ENCODE data around the gene PIK3CG.
"Not testable (repeated sequence)": the region's sequence is repeated elsewhere in the genome, so short reads cannot be mapped to it uniquely, and the experiment has no call there.

PIK3CG gene

DNA sequence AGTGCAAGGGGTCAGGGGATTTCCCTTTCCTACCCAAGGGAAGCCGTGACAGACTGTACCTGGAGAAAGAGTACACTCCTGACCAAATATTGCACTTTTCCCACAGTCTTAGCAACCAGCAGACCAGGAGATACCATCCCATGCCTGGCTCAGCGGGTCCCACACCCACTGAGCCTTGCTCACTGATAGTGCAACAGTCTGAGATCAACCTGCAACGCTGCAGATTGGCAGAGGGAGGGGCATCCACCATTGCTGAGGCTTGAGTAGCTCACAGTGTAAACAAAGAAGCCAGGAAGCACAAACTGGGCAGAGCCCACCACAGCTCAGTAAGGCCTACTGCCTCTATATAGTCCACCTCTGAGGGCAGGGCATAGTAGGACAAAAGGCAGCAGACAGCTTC lies 53.9 kb downstream of the PIK3CG start:
- WGBS: 94% methylated on average over 3 of the region's 3 CpGs
- Histone ChIP-seq H4K8ac (ENCODE audit: low read length) (no peak overlapping the region), H3K4me1 (ENCODE audit: control insufficient read depth, insufficient read depth, low read depth, low read length) (no peaks in the 10 kb centered on the region), H4K91ac (ENCODE audit: low read length) (no peak overlapping the region), H3K9me3 (ENCODE audit: control insufficient read depth, low read length) (no peaks in the 10 kb centered on the region), H3K4me2 (ENCODE audit: low read length, poor library complexity, severe bottlenecking) (no peak overlapping the region), H3K4ac (ENCODE audit: low read depth in 1 of 2, low read length in 2 of 2) (no peak overlapping the region), H3K4me3 (ENCODE audit: insufficient read depth in 1 of 2, low read depth in 1 of 2, low read length in 2 of 2) (no peak overlapping the region), H2BK5ac (ENCODE audit: low read depth, low read length, poor library complexity, severe bottlenecking) (no peak overlapping the region), H2AK5ac (ENCODE audit: low read length, severe bottlenecking) (no peak overlapping the region), H3K27me3 (ENCODE audit: control insufficient read depth in 1 of 2, insufficient read depth in 1 of 2, low read length in 2 of 2) (no peaks in the 10 kb centered on the region), H2BK120ac (ENCODE audit: low read depth, low read length) (no peak overlapping the region), H2AFZ (ENCODE audit: low read depth, low read length) (no peak overlapping the region), H2BK15ac (ENCODE audit: low read depth, poor library complexity, severe bottlenecking) (no peak overlapping the region), H2BK12ac (ENCODE audit: low read length in 2 of 2) (no peak overlapping the region), H3K79me1 (replicated peaks; ENCODE audit: low read length, poor library complexity, severe bottlenecking) (no peaks in the 10 kb centered on the region), H3K27ac (ENCODE audit: low read length, poor library complexity, severe bottlenecking) (no peak overlapping the region), H3K23ac (ENCODE audit: low read length in 2 of 2) (no peak overlapping the region), H3K36me3 (ENCODE audit: control insufficient read depth in 1 of 2, insufficient read depth in 2 of 2, low read depth in 1 of 2, low read length in 2 of 2) (no peaks in the 10 kb centered on the region), H3K14ac (ENCODE audit: low read length in 2 of 2) (no peak overlapping the region), H3K18ac (ENCODE audit: low read depth in 1 of 2, low read length in 2 of 2) (no peak overlapping the region), H3K9ac (ENCODE audit: low read length) (no peak overlapping the region)
- DNase-seq: no peak

DNA sequence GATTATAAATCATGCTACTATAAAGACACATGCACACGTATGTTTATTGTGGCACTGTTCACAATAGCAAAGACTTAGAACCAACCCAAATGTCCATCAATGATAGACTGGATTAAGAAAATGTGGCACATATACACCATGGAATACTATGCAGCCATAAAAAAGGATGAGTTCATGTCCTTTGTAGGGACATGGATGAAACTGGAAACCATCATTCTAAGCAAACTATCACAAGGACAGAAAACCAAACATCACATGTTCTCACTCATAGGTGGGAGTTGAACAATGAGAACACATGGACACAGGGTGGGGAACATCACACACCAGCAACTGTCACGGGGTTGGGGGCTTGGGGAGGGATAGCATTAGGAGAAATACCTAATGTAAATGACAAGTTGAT lies 59.4 kb downstream of the PIK3CG start:
- not testable (repeated sequence) for H3K36me3 ChIP-seq (ENCODE audit: control insufficient read depth in 1 of 2, insufficient read depth in 2 of 2, low read depth in 1 of 2, low read length in 2 of 2); H3K18ac ChIP-seq (ENCODE audit: low read depth in 1 of 2, low read length in 2 of 2); H4K91ac ChIP-seq (ENCODE audit: low read length); H3K14ac ChIP-seq (ENCODE audit: low read length in 2 of 2); H3K9ac ChIP-seq (ENCODE audit: low read length); H2BK12ac ChIP-seq (ENCODE audit: low read length in 2 of 2); H4K8ac ChIP-seq (ENCODE audit: low read length); H3K23ac ChIP-seq (ENCODE audit: low read length in 2 of 2); H3K4me1 ChIP-seq (ENCODE audit: control insufficient read depth, insufficient read depth, low read depth, low read length); H3K27me3 ChIP-seq (ENCODE audit: control insufficient read depth in 1 of 2, insufficient read depth in 1 of 2, low read length in 2 of 2); H3K27ac ChIP-seq (ENCODE audit: low read length, poor library complexity, severe bottlenecking); H3K4ac ChIP-seq (ENCODE audit: low read depth in 1 of 2, low read length in 2 of 2); H3K4me2 ChIP-seq (ENCODE audit: low read length, poor library complexity, severe bottlenecking); H3K4me3 ChIP-seq (ENCODE audit: insufficient read depth in 1 of 2, low read depth in 1 of 2, low read length in 2 of 2); H2BK15ac ChIP-seq (ENCODE audit: low read depth, poor library complexity, severe bottlenecking); DNase-seq; H3K79me1 ChIP-seq (replicated peaks; ENCODE audit: low read length, poor library complexity, severe bottlenecking); H2AK5ac ChIP-seq (ENCODE audit: low read length, severe bottlenecking); H2BK120ac ChIP-seq (ENCODE audit: low read depth, low read length); H2AFZ ChIP-seq (ENCODE audit: low read depth, low read length); H3K9me3 ChIP-seq (ENCODE audit: control insufficient read depth, low read length); H2BK5ac ChIP-seq (ENCODE audit: low read depth, low read length, poor library complexity, severe bottlenecking)
- WGBS: 40% methylated on average over 1 of the region's 2 CpGs

DNA sequence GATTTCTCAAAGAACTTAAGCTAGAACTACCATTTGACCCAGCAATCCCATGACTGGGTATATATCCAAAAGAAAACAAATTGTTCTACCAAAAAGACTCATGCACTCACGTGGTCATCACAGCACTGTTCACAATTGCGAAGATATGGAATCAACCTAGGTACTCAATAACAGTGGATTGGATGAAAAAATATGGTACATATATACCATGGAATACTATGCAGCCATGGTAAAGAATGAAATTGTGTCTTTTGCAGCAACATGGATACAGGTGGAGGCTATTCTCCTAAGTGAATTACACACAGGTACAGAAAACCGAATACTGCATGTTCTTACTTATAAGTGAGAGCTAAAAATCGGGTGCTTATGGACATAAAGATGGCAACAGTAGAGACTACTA lies 61.8 kb downstream of the PIK3CG start:
- Histone ChIP-seq H3K36me3 (ENCODE audit: control insufficient read depth in 1 of 2, insufficient read depth in 2 of 2, low read depth in 1 of 2, low read length in 2 of 2) (no peaks in the 10 kb centered on the region), H3K9ac (ENCODE audit: low read length) (no peak overlapping the region), H3K27ac (ENCODE audit: low read length, poor library complexity, severe bottlenecking) (no peak overlapping the region), H3K79me1 (replicated peaks; ENCODE audit: low read length, poor library complexity, severe bottlenecking) (no peaks in the 10 kb centered on the region), H2BK12ac (ENCODE audit: low read length in 2 of 2) (no peak overlapping the region), H3K18ac (ENCODE audit: low read depth in 1 of 2, low read length in 2 of 2) (no peak overlapping the region), H2BK120ac (ENCODE audit: low read depth, low read length) (no peak overlapping the region), H2AFZ (ENCODE audit: low read depth, low read length) (no peak overlapping the region), H3K4me3 (ENCODE audit: insufficient read depth in 1 of 2, low read depth in 1 of 2, low read length in 2 of 2) (no peak overlapping the region), H3K27me3 (ENCODE audit: control insufficient read depth in 1 of 2, insufficient read depth in 1 of 2, low read length in 2 of 2) (peaks cover 0 to 6% of the 10 kb centered on the region in 2 experiments), H3K23ac (ENCODE audit: low read length in 2 of 2) (no peak overlapping the region), H2BK5ac (ENCODE audit: low read depth, low read length, poor library complexity, severe bottlenecking) (no peak overlapping the region), H4K8ac (ENCODE audit: low read length) (no peak overlapping the region), H3K14ac (ENCODE audit: low read length in 2 of 2) (no peak overlapping the region), H3K9me3 (ENCODE audit: control insufficient read depth, low read length) (no peaks in the 10 kb centered on the region), H3K4me1 (ENCODE audit: control insufficient read depth, insufficient read depth, low read depth, low read length) (no peaks in the 10 kb centered on the region), H4K91ac (ENCODE audit: low read length) (no peak overlapping the region), H3K4me2 (ENCODE audit: low read length, poor library complexity, severe bottlenecking) (no peak overlapping the region), H3K4ac (ENCODE audit: low read depth in 1 of 2, low read length in 2 of 2) (no peak overlapping the region), H2AK5ac (ENCODE audit: low read length, severe bottlenecking) (no peak overlapping the region), H2BK15ac (ENCODE audit: low read depth, poor library complexity, severe bottlenecking) (no peak overlapping the region)
- no peak for DNase-seq
- WGBS: 94% methylated on average over 3 of the region's 4 CpGs

DNA sequence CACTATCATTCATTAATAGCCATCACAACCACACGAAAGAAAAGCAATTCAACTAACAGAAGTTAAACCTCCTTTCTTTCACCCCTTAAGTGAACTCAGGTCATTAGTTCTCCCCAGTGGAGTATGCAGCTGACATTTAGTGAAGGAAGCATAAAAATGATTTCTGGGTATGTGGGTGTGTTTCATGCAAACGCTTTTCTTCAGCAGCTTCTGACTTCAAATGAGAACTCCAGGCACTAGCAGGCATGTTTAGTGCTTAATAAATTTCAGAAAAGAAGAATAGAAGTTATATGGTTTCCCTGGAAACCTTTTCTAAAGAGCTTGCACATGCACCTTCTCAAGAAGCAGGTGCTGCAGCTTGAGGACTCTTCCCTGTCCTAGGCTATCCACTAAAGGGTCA lies 62.5 kb downstream of the PIK3CG start:
- WGBS: 60% methylated on average over 1 of the region's 2 CpGs
- H3K14ac ChIP-seq (ENCODE audit: low read length in 2 of 2): no peak overlapping the region
- no peak overlapping the region for H2BK5ac ChIP-seq (ENCODE audit: low read depth, low read length, poor library complexity, severe bottlenecking)
- H3K4me3 ChIP-seq (ENCODE audit: insufficient read depth in 1 of 2, low read depth in 1 of 2, low read length in 2 of 2): no peak overlapping the region
- no peak overlapping the region for H3K23ac ChIP-seq (ENCODE audit: low read length in 2 of 2)
- peaks cover 0 to 6% of the 10 kb centered on the region in 2 experiments for H3K27me3 ChIP-seq (ENCODE audit: control insufficient read depth in 1 of 2, insufficient read depth in 1 of 2, low read length in 2 of 2)
- H3K4ac ChIP-seq (ENCODE audit: low read depth in 1 of 2, low read length in 2 of 2): no peak overlapping the region
- H3K4me2 ChIP-seq (ENCODE audit: low read length, poor library complexity, severe bottlenecking): no peak overlapping the region
- H3K79me1 ChIP-seq (replicated peaks; ENCODE audit: low read length, poor library complexity, severe bottlenecking): no peaks in the 10 kb centered on the region
- H3K18ac ChIP-seq (ENCODE audit: low read depth in 1 of 2, low read length in 2 of 2): no peak overlapping the region
- no peak for DNase-seq
- no peak overlapping the region for H2AFZ ChIP-seq (ENCODE audit: low read depth, low read length)
- H3K27ac ChIP-seq (ENCODE audit: low read length, poor library complexity, severe bottlenecking): no peak overlapping the region
- no peaks in the 10 kb centered on the region for H3K9me3 ChIP-seq (ENCODE audit: control insufficient read depth, low read length)
- H2AK5ac ChIP-seq (ENCODE audit: low read length, severe bottlenecking): no peak overlapping the region
- no peak overlapping the region for H2BK120ac ChIP-seq (ENCODE audit: low read depth, low read length)
- no peaks in the 10 kb centered on the region for H3K36me3 ChIP-seq (ENCODE audit: control insufficient read depth in 1 of 2, insufficient read depth in 2 of 2, low read depth in 1 of 2, low read length in 2 of 2)
- H4K91ac ChIP-seq (ENCODE audit: low read length): no peak overlapping the region
- no peak overlapping the region for H3K9ac ChIP-seq (ENCODE audit: low read length)
- H4K8ac ChIP-seq (ENCODE audit: low read length): no peak overlapping the region
- H3K4me1 ChIP-seq (ENCODE audit: control insufficient read depth, insufficient read depth, low read depth, low read length): no peaks in the 10 kb centered on the region
- no peak overlapping the region for H2BK15ac ChIP-seq (ENCODE audit: low read depth, poor library complexity, severe bottlenecking)
- no peak overlapping the region for H2BK12ac ChIP-seq (ENCODE audit: low read length in 2 of 2)
